GM23338 (cell line): ENCODE measurements around the gene C15orf40. TPM values are rescaled to one million over a fixed set of nuclear protein-coding genes. Genes with fewer than 3 reads are reported as not detected.

Source experiments
- ATAC-seq: fragments of 200-7000 bp; cut with Tn5 transposase; 3 replicates; pipeline ENCODE4 v1.9.1; 2020
- DNase-seq: peaks from one replicate; pipeline ENCODE4 v3.0.0-alpha.2; 2015; ENCODE audit warnings: low spot score
- H2AFZ ChIP-seq: fragments of 200-600 bp; sonication (generic); 2 replicates; pipeline ENCODE4 v1.8.0; 2016; ENCODE audit warnings: antibody characterized with exemption, mild to moderate bottlenecking, moderate library complexity
- H3F3A ChIP-seq: fragments of 200-600 bp; sonication (generic); replicated peaks from 2 replicates; pipeline ENCODE4 v1.8.0; 2017; ENCODE audit warnings: antibody characterized with exemption, mixed run types, low read depth
- H3K27ac ChIP-seq: fragments of 200-600 bp; sonication (generic); 2 replicates; pipeline ENCODE4 v1.6.1; 2016; ENCODE audit warnings: low read depth
- H3K27me3 ChIP-seq: fragments of 200-600 bp; sonication (generic); 2 replicates; pipeline ENCODE4 v1.8.0; 2016; ENCODE audit warnings: mild to moderate bottlenecking, mixed run types, moderate library complexity; ENCODE audit not compliant: insufficient read depth
- H3K36me3 ChIP-seq: fragments of 200-600 bp; sonication (generic); 2 replicates; pipeline ENCODE4 v1.8.0; 2016; ENCODE audit warnings: mild to moderate bottlenecking; ENCODE audit not compliant: insufficient read depth
- H3K4me1 ChIP-seq: fragments of 200-600 bp; sonication (generic); 2 replicates; pipeline ENCODE4 v1.8.0; 2016; ENCODE audit warnings: mild to moderate bottlenecking, moderate library complexity; ENCODE audit not compliant: insufficient read depth
- H3K4me2 ChIP-seq: fragments of 200-600 bp; sonication (generic); 2 replicates; pipeline ENCODE4 v1.7.1; 2017; ENCODE audit warnings: mixed run types
- H3K4me3 ChIP-seq: fragments of 200-600 bp; sonication (generic); 2 replicates; pipeline ENCODE4 v1.6.1; 2016; ENCODE audit warnings: mixed run types
- H3K79me2 ChIP-seq: fragments of 200-600 bp; sonication (generic); replicated peaks from 2 replicates; pipeline ENCODE4 v1.8.0; 2017; ENCODE audit warnings: mild to moderate bottlenecking; ENCODE audit not compliant: insufficient read depth
- H3K9me2 ChIP-seq: fragments of 200-600 bp; sonication (generic); 2 replicates; pipeline ENCODE4 v1.8.0; 2017; ENCODE audit not compliant: insufficient read depth
- H4K20me1 ChIP-seq: fragments of 200-600 bp; sonication (generic); replicated peaks from 2 replicates; pipeline ENCODE4 v1.8.0; 2017; ENCODE audit warnings: mild to moderate bottlenecking; ENCODE audit not compliant: insufficient read depth
- H3K27ac Mint-ChIP-seq: 2 replicates; pipeline ENCODE4 v1.8.0; 2020; ENCODE audit warnings: inconsistent platforms, mild to moderate bottlenecking, moderate library complexity, mixed read lengths
- H3K27me3 Mint-ChIP-seq: 3 replicates; pipeline ENCODE4 v1.8.0; 2022; ENCODE audit warnings: low read depth, mild to moderate bottlenecking, moderate library complexity, mixed read lengths, inconsistent platforms; ENCODE audit not compliant: insufficient read depth, poor library complexity
- H3K36me3 Mint-ChIP-seq: 3 replicates; pipeline ENCODE4 v1.8.0; 2021; ENCODE audit warnings: low read depth, mild to moderate bottlenecking, inconsistent platforms, moderate library complexity, mixed read lengths
- H3K4me1 Mint-ChIP-seq: 3 replicates; pipeline ENCODE4 v1.8.0; 2020; ENCODE audit warnings: mild to moderate bottlenecking, inconsistent platforms, mixed read lengths
- H3K4me3 Mint-ChIP-seq: 3 replicates; pipeline ENCODE4 v1.8.0; 2021; ENCODE audit warnings: moderate library complexity, mild to moderate bottlenecking, inconsistent platforms, mixed read lengths
- H3K9me3 Mint-ChIP-seq: 3 replicates; pipeline ENCODE4 v1.8.0; 2020; ENCODE audit warnings: moderate library complexity, mild to moderate bottlenecking, inconsistent platforms, mixed read lengths
- CREB1 ChIP-seq: fragments of 250-450 bp; sonication (Bioruptor Pico); IDR thresholded peaks from 2 replicates; pipeline ENCODE4 v1.5.0; 2020; ENCODE audit warnings: low read depth, mild to moderate bottlenecking, moderate library complexity
- ETS1 ChIP-seq: IDR thresholded peaks from 2 replicates; pipeline ENCODE4 v1.6.1; 2016; ENCODE audit warnings: antibody characterized with exemption
- EZH2 ChIP-seq: fragments of 200-600 bp; sonication (generic); IDR thresholded peaks from one replicate; pipeline ENCODE4 v1.8.0; 2017; ENCODE audit warnings: antibody characterized with exemption, mild to moderate bottlenecking, low read depth; ENCODE audit not compliant: unreplicated experiment
- EZH2phosphoT487 ChIP-seq: fragments of 200-600 bp; sonication (generic); IDR thresholded peaks from one replicate; pipeline ENCODE4 v1.8.1; 2018; ENCODE audit warnings: antibody characterized with exemption; ENCODE audit not compliant: unreplicated experiment
- JUNB ChIP-seq: IDR thresholded peaks from one replicate; pipeline ENCODE4 v1.6.1; 2016; ENCODE audit warnings: antibody characterized with exemption; ENCODE audit not compliant: unreplicated experiment
- NANOG ChIP-seq: IDR thresholded peaks from 2 replicates; pipeline ENCODE4 v1.6.1; 2016; ENCODE audit warnings: antibody characterized with exemption, borderline replicate concordance
- POLR2AphosphoS5 ChIP-seq: IDR thresholded peaks from 2 replicates; pipeline ENCODE4 v1.6.1; 2016; ENCODE audit warnings: antibody characterized with exemption, low read depth
- REST ChIP-seq: IDR thresholded peaks from one replicate; pipeline ENCODE4 v1.6.1; 2018; ENCODE audit warnings: antibody characterized with exemption; ENCODE audit not compliant: unreplicated experiment
- STAT1 ChIP-seq: IDR thresholded peaks from one replicate; pipeline ENCODE4 v1.6.1; 2016; ENCODE audit warnings: antibody characterized with exemption; ENCODE audit not compliant: unreplicated experiment
- ZNF114 ChIP-seq: fragments of 250-450 bp; sonication (Bioruptor Pico); IDR thresholded peaks from 2 replicates; pipeline ENCODE4 v1.5.0; 2020; ENCODE audit warnings: mild to moderate bottlenecking, moderate library complexity
- ZNF462 ChIP-seq: fragments of 250-450 bp; sonication (Bioruptor Pico); IDR thresholded peaks from 2 replicates; pipeline ENCODE4 v1.5.0; 2020; ENCODE audit warnings: mild to moderate bottlenecking, moderate library complexity
- polyA plus RNA-seq: library from polyadenylated mRNA; unstranded; fragments of >200 nt; fragmentation: Nextera tagmentation; extraction: Ambion mirVana; gene quantifications from 2 replicates; pipeline ENCODE4 v1.2.1, GENCODE V29; 2016
- total RNA-seq: library from RNA; depleted of rRNA; stranded (reverse); fragments of >200 nt; shearing (Covaris generic); gene quantifications from 2 replicates; pipeline ENCODE4 v1.2.3, GENCODE V29; 2014

C15orf40 gene
- total and polyA plus RNA-seq, 2 experiments from 2014 or later, result 7.3 to 26.3 TPM

GRCh38 chr15:82970696-82971095, 40.7 kb downstream of the C15orf40 start (continued):
- TF ChIP-seq JUNB (no peak), ZNF114 (CRISPR knock-in tag) (no peak), POLR2AphosphoS5 (no peak), NANOG (no peak), REST (no peak), CREB1 (CRISPR knock-in tag) (no peak), ETS1 (no peak), EZH2 (no peak)

- no peaks in the 10 kb centered on the region for H3F3A ChIP-seq
- no peaks in the 10 kb centered on the region for H3K9me2 ChIP-seq
- no peaks in the 10 kb centered on the region for H3K36me3 Mint-ChIP-seq
- peaks cover 3% of the 10 kb centered on the region for H3K27me3 Mint-ChIP-seq
- no peak overlapping the region for H2AFZ ChIP-seq
- no peak for DNase-seq
- H3K4me2 ChIP-seq, result no peak overlapping the region
- H4K20me1 ChIP-seq, result no peaks in the 10 kb centered on the region
- H3K9me3 Mint-ChIP-seq, result no peaks in the 10 kb centered on the region
- no peak overlapping the region for H3K4me3 Mint-ChIP-seq
- H3K4me1 Mint-ChIP-seq, result no peaks in the 10 kb centered on the region
- H3K27ac Mint-ChIP-seq, result no peak overlapping the region
- no peaks in the 10 kb centered on the region for H3K79me2 ChIP-seq
- no peak overlapping the region for H3K27ac ChIP-seq
- no peaks in the 10 kb centered on the region for H3K27me3 ChIP-seq
- no peaks in the 10 kb centered on the region for H3K4me1 ChIP-seq
- H3K4me3 ChIP-seq, result no peak overlapping the region
- ATAC-seq, result no peak
- H3K36me3 ChIP-seq, result no peaks in the 10 kb centered on the region
- no peak for TF ChIP-seq STAT1
- no peak for TF ChIP-seq ZNF462
- TF ChIP-seq POLR2AphosphoS5, result no peak
- TF ChIP-seq NANOG, result no peak
- TF ChIP-seq ETS1, result no peak
- no peak for TF ChIP-seq EZH2phosphoT487
- no peak for TF ChIP-seq JUNB
Observed at GRCh38 chr15:82970078-82970686, 41.3 kb downstream of the C15orf40 start.
